HepG2 (cell line): ENCODE measurements around the gene RPS5. TPM values are rescaled to one million over a fixed set of nuclear protein-coding genes. Genes with fewer than 3 reads are reported as not detected.

Experiments used
- ARNT ChIP-seq: fragments of 450-650 bp; IDR thresholded peaks from 2 replicates; pipeline ENCODE4 v1.6.1; 2017
- ARNTL ChIP-seq: sonication (generic); formaldehyde crosslinking; IDR thresholded peaks from 2 replicates; pipeline ENCODE4 v1.4.0; 2020; ENCODE audit warnings: mild to moderate bottlenecking, missing genetic modification reagents
- ATF1 ChIP-seq: IDR thresholded peaks from 2 replicates; pipeline ENCODE4 v1.6.1; 2016; ENCODE audit warnings: mild to moderate bottlenecking, control low read depth
- CREB1 ChIP-seq, 2 experiments: fragments of 450-650 bp in 1 of 2; IDR thresholded peaks; 2 replicates each; pipeline ENCODE4 v1.6.1; 2016 to 2017; ENCODE audit warnings: control low read depth in 1 of 2, mild to moderate bottlenecking in 1 of 2, missing compliant biosample characterization in 1 of 2, missing genetic modification characterization in 1 of 2
- FOSL2 ChIP-seq: sonication (generic); formaldehyde crosslinking; IDR thresholded peaks from 2 replicates; pipeline ENCODE4 v1.4.0; 2020; ENCODE audit warnings: missing genetic modification reagents
- FOXA1 ChIP-seq, 2 experiments: fragments of 450-650 bp in 1 of 2; sonication (generic) in 1 of 2; formaldehyde crosslinking in 1 of 2; IDR thresholded peaks; 2 replicates each; pipeline versions ENCODE4 v1.4.0 to v1.6.1; 2016 to 2020; ENCODE audit warnings: missing genetic modification reagents in 1 of 2
- IRF1 ChIP-seq: sonication (generic); formaldehyde crosslinking; IDR thresholded peaks from 2 replicates; pipeline ENCODE4 v1.4.0; 2020; ENCODE audit warnings: low read depth, mild to moderate bottlenecking, missing genetic modification reagents
- MYNN ChIP-seq: sonication (generic); formaldehyde crosslinking; IDR thresholded peaks from 2 replicates; pipeline ENCODE4 v1.4.0; 2020; ENCODE audit warnings: mild to moderate bottlenecking, low read depth, missing genetic modification reagents
- POLR2A ChIP-seq, 2 experiments: IDR thresholded peaks; 2 replicates each; pipeline ENCODE4 v1.6.1; 2011; ENCODE audit warnings: low read depth in 2 of 2, low read length in 2 of 2, mild to moderate bottlenecking in 1 of 2, moderate library complexity in 1 of 2; ENCODE audit not compliant: insufficient read depth in 1 of 2
- ZBTB1 ChIP-seq: sonication (generic); formaldehyde crosslinking; IDR thresholded peaks from 2 replicates; pipeline ENCODE4 v1.4.0; 2020; ENCODE audit warnings: missing genetic modification reagents, borderline replicate concordance
- ZC3H13 ChIP-seq: sonication (generic); formaldehyde crosslinking; IDR thresholded peaks from 2 replicates; pipeline ENCODE4 v1.8.1; 2023; ENCODE audit warnings: mild to moderate bottlenecking, missing genetic modification reagents, moderate library complexity
- ZFP36 ChIP-seq: fragments of 150-350 bp; IDR thresholded peaks from 2 replicates; pipeline ENCODE4 v1.6.1; 2018; ENCODE audit warnings: borderline replicate concordance, low read length, low read depth; ENCODE audit not compliant: partially characterized antibody
- ZNF207 ChIP-seq: fragments of 450-650 bp; IDR thresholded peaks from 2 replicates; pipeline ENCODE4 v1.6.1; 2016; ENCODE audit warnings: antibody characterized with exemption, borderline replicate concordance
- ZNF234 ChIP-seq: sonication (generic); formaldehyde crosslinking; conservative IDR thresholded peaks from 2 replicates; pipeline ENCODE4 v1.5.1; 2020; ENCODE audit warnings: mild to moderate bottlenecking, missing genetic modification reagents
- ZNF329 ChIP-seq: sonication (generic); formaldehyde crosslinking; IDR thresholded peaks from 2 replicates; pipeline ENCODE4 v1.9.0; 2021; ENCODE audit warnings: low read depth, mild to moderate bottlenecking, missing genetic modification reagents
- ZNF350 ChIP-seq: sonication (generic); formaldehyde crosslinking; IDR thresholded peaks from 2 replicates; pipeline ENCODE4 v1.4.0; 2020; ENCODE audit warnings: mild to moderate bottlenecking, low read depth, missing genetic modification reagents, borderline replicate concordance
- ZNF414 ChIP-seq: sonication (generic); formaldehyde crosslinking; IDR thresholded peaks from 2 replicates; pipeline ENCODE4 v1.5.0; 2020; ENCODE audit warnings: missing genetic modification reagents
- ZNF451 ChIP-seq: sonication (generic); formaldehyde crosslinking; IDR thresholded peaks from 2 replicates; pipeline ENCODE4 v1.5.0; 2020; ENCODE audit warnings: mild to moderate bottlenecking, missing genetic modification reagents
- ZNF546 ChIP-seq: sonication (generic); formaldehyde crosslinking; conservative IDR thresholded peaks from 2 replicates; pipeline ENCODE4 v1.8.1; 2023; ENCODE audit warnings: mild to moderate bottlenecking, missing genetic modification reagents
- ZNF550 ChIP-seq: sonication (generic); formaldehyde crosslinking; IDR thresholded peaks from 2 replicates; pipeline ENCODE4 v1.4.0; 2020; ENCODE audit warnings: mild to moderate bottlenecking, missing genetic modification reagents, borderline replicate concordance
- polyA plus RNA-seq, 8 experiments: library from polyadenylated mRNA; depleted of rRNA in 3 of 8; stranded (reverse) in 7 of 8; unstranded in 1 of 8; fragments of >200 nt; fragmentation: Illumina TruSeq in 4 of 8; extraction: Trizol in 4 of 8; gene quantifications; 2 replicates each; pipeline versions ENCODE4 v1.2.1 to v1.2.3, GENCODE V29; 2011 to 2016; ENCODE audit warnings: low read depth in 4 of 8, missing spikeins in 1 of 8, mixed read lengths in 1 of 8; ENCODE audit not compliant: insufficient read depth in 1 of 8
- total RNA-seq, 5 experiments: library from RNA; depleted of rRNA; stranded (reverse); fragments of >200 nt; fragmentation: Illumina TruSeq; extraction: Trizol; gene quantifications; 2 replicates each; pipeline ENCODE4 v1.2.3, GENCODE V29; 2016; ENCODE audit warnings: low read depth in 1 of 5
- TF ChIP-seq, protein P1 (sequence below): sonication (generic); formaldehyde crosslinking; IDR thresholded peaks from 2 replicates; pipeline ENCODE4 v1.5.0; 2020; ENCODE audit warnings: mild to moderate bottlenecking, missing genetic modification reagents
- TF ChIP-seq, protein P2 (sequence below): sonication (generic); formaldehyde crosslinking; IDR thresholded peaks from 2 replicates; pipeline ENCODE4 v1.4.0; 2020; ENCODE audit warnings: missing genetic modification reagents, borderline replicate concordance
- TF ChIP-seq, protein P3 (sequence below): sonication (generic); formaldehyde crosslinking; IDR thresholded peaks from 2 replicates; pipeline ENCODE4 v1.4.0; 2020; ENCODE audit warnings: mild to moderate bottlenecking, missing genetic modification reagents

Gene RPS5
- total and polyA plus RNA-seq, 2 of the 13 experiments (the other 11 are each of a cell fraction or from before 2014, with no cell fraction given): 1,544 to 4,408 TPM

- TF ChIP-seq ZNF234 (CRISPR knock-in tag) (0 out of 2 replicates have a peak, but pooled peaks have one; percentile 78), ZC3H13 (CRISPR knock-in tag) (no peak; the same call in 1 of the 2 replicates), ATF1 (no peak), ZBTB1 (no peak), ZNF350 (CRISPR knock-in tag) (no peak), ZNF207 (no peak), ARNTL (peak; percentile 25; the same call in 1 of the 2 replicates), CREB1 (IDR thresholded peaks at IDR 0.05) (0 out of 2 replicates have a peak, but pooled peaks have one; percentile 17), CREB1 (CRISPR knock-in tag; IDR thresholded peaks at IDR 0.05) (no peak), ZNF329 (CRISPR knock-in tag) (no peak), ZNF546 (CRISPR knock-in tag) (no peak), IRF1 (CRISPR knock-in tag) (peak; percentile 15; the same call in 1 of the 2 replicates), POLR2A (IDR thresholded peaks at IDR 0.05; ENCODE audit: insufficient read depth in 1 of 2, low read depth in 2 of 2, low read length in 2 of 2) (peak in 1 of 2 experiments; percentile 23; a peak in 1 of 4 replicates), ZNF550 (CRISPR knock-in tag) (no peak), ZNF414 (CRISPR knock-in tag) (no peak), FOXA1 (IDR thresholded peaks at IDR 0.05) (no peak), FOXA1 (CRISPR knock-in tag; IDR thresholded peaks at IDR 0.05) (no peak), MYNN (CRISPR knock-in tag) (no peak), FOSL2 (CRISPR knock-in tag) (no peak), ARNT (no peak), ZFP36 (no peak), ZNF451 (CRISPR knock-in tag) (no peak)
- TF ChIP-seq, protein P1, sequence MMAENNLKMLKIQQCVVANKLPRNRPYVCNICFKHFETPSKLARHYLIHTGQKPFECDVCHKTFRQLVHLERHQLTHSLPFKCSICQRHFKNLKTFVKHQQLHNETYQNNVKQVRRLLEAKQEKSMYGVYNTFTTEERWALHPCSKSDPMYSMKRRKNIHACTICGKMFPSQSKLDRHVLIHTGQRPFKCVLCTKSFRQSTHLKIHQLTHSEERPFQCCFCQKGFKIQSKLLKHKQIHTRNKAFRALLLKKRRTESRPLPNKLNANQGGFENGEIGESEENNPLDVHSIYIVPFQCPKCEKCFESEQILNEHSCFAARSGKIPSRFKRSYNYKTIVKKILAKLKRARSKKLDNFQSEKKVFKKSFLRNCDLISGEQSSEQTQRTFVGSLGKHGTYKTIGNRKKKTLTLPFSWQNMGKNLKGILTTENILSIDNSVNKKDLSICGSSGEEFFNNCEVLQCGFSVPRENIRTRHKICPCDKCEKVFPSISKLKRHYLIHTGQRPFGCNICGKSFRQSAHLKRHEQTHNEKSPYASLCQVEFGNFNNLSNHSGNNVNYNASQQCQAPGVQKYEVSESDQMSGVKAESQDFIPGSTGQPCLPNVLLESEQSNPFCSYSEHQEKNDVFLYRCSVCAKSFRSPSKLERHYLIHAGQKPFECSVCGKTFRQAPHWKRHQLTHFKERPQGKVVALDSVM (CRISPR knock-in tag): no peak
- TF ChIP-seq, protein P2, sequence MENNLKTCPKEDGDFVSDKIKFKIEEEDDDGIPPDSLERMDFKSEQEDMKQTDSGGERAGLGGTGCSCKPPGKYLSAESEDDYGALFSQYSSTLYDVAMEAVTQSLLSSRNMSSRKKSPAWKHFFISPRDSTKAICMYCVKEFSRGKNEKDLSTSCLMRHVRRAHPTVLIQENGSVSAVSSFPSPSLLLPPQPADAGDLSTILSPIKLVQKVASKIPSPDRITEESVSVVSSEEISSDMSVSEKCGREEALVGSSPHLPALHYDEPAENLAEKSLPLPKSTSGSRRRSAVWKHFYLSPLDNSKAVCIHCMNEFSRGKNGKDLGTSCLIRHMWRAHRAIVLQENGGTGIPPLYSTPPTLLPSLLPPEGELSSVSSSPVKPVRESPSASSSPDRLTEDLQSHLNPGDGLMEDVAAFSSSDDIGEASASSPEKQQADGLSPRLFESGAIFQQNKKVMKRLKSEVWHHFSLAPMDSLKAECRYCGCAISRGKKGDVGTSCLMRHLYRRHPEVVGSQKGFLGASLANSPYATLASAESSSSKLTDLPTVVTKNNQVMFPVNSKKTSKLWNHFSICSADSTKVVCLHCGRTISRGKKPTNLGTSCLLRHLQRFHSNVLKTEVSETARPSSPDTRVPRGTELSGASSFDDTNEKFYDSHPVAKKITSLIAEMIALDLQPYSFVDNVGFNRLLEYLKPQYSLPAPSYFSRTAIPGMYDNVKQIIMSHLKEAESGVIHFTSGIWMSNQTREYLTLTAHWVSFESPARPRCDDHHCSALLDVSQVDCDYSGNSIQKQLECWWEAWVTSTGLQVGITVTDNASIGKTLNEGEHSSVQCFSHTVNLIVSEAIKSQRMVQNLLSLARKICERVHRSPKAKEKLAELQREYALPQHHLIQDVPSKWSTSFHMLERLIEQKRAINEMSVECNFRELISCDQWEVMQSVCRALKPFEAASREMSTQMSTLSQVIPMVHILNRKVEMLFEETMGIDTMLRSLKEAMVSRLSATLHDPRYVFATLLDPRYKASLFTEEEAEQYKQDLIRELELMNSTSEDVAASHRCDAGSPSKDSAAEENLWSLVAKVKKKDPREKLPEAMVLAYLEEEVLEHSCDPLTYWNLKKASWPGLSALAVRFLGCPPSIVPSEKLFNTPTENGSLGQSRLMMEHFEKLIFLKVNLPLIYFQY (CRISPR knock-in tag): no peak
- TF ChIP-seq, protein P3, sequence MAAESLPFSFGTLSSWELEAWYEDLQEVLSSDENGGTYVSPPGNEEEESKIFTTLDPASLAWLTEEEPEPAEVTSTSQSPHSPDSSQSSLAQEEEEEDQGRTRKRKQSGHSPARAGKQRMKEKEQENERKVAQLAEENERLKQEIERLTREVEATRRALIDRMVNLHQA: no peak
Observed at GRCh38 chr19:58385891-58386575, 1.0 kb upstream of the RPS5 start (continued).
